ENCODE results near the gene KCNQ1OT1.

KCNQ1OT1 gene

GRCh38 chr11:2579315-2580060 is 120.3 kb downstream of the KCNQ1OT1 start:
- peak; percentile 38 for DNase-seq

- DNase-seq, result peak; percentile 16
Measured at GRCh38 chr11:2578929-2579270, 120.9 kb downstream of the KCNQ1OT1 start.

GRCh38 chr11:2577991-2578928 is 121.5 kb downstream of the KCNQ1OT1 start:
- peak; percentile 22 for DNase-seq

- DNase-seq, result peak; percentile 20
Measured at GRCh38 chr11:2577031-2577990, 122.5 kb downstream of the KCNQ1OT1 start.

- DNase-seq, result peak; percentile 28
Measured at GRCh38 chr11:2576549-2576948, 123.2 kb downstream of the KCNQ1OT1 start.

GRCh38 chr11:2576111-2576510 is 123.7 kb downstream of the KCNQ1OT1 start:
- DNase-seq, result peak; percentile 13

- peak; percentile 16 for DNase-seq
Measured at GRCh38 chr11:2575591-2576051, 124.2 kb downstream of the KCNQ1OT1 start.

GRCh38 chr11:2574553-2575535 is 125.0 kb downstream of the KCNQ1OT1 start:
- DNase-seq, result peak; percentile 55

GRCh38 chr11:2574043-2574552 is 125.7 kb downstream of the KCNQ1OT1 start:
- no peak for DNase-seq

GRCh38 chr11:2573240-2574042 is 126.4 kb downstream of the KCNQ1OT1 start:
- peak; percentile 14 for DNase-seq

GRCh38 chr11:2572491-2573239 is 127.1 kb downstream of the KCNQ1OT1 start:
- DNase-seq, result peak; percentile 13

GRCh38 chr11:2571598-2572281 is 128.1 kb downstream of the KCNQ1OT1 start:
- no peak for DNase-seq

GRCh38 chr11:2570841-2571597 is 128.8 kb downstream of the KCNQ1OT1 start:
- no peak for DNase-seq

- DNase-seq, result no peak
Measured at GRCh38 chr11:2570211-2570811, 129.5 kb downstream of the KCNQ1OT1 start.

- no peak for DNase-seq
Measured at GRCh38 chr11:2569731-2570210, 130.0 kb downstream of the KCNQ1OT1 start.

- no peak for DNase-seq
Measured at GRCh38 chr11:2569321-2569721, 130.5 kb downstream of the KCNQ1OT1 start.

GRCh38 chr11:2567026-2567671 is 132.6 kb downstream of the KCNQ1OT1 start:
- no peak for DNase-seq
